Breast epithelium (tissue), 3 donors: ENCODE measurements around the gene PPP1CA.

Experiments used
- CTCF ChIP-seq, 3 donors: fragments of 450-650 bp; IDR thresholded peaks; one replicate each; pipeline ENCODE4 v1.5.1; 2016 to 2017; ENCODE audit warnings: antibody characterized with exemption in 3 of 3, mild to moderate bottlenecking in 3 of 3, moderate library complexity in 3 of 3
- POLR2A ChIP-seq: fragments of 450-650 bp; IDR thresholded peaks from one replicate; pipeline ENCODE4 v1.6.1; 2016; ENCODE audit warnings: antibody characterized with exemption, mild to moderate bottlenecking, moderate library complexity

DNA sequence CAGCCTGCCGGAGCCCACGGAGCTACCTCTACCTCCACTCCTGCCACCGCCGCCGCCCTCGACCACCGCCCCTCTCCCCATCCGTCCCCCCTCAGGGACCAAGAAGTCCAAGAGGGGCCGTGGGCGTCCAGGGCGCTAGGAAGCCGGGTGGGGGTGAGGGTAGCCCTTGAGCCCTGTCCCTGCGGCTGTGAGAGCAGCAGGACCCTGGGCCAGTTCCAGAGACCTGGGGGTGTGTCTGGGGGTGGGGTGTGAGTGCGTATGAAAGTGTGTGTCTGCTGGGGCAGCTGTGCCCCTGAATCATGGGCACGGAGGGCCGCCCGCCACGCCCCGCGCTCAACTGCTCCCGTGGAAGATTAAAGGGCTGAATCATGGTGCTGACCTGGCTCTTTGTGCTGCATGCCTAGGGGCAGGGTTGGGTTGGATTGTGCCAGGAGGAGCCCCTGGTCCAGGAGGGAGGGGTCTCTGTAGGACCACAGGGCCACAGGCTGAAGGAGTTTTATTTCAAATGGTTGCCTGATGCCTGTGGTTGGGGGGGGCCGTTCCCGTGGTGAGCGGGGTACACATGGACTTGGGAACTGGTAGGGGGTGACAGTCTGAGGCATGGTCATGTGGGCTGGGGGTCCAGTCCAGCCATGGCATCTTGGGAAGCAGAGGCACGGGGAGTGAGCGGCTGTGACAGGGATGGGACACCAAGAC is 33.5 kb upstream of the PPP1CA start:
- TF ChIP-seq CTCF (IDR thresholded peaks at IDR 0.05) (no peak), POLR2A (no peak)
